Activated CD8-positive, alpha-beta T cell treated with anti-CD3 and anti-CD28 coated beads for 36 hours (primary cell): ENCODE measurements around the gene KATNA1. TPM values are rescaled to one million over a fixed set of nuclear protein-coding genes. Genes with fewer than 3 reads are reported as not detected.

Experiments used
- ATAC-seq: fragments of 200-7000 bp; cut with Tn5 transposase; one replicate; pipeline ENCODE4 v1.10.0; 2021; ENCODE audit warnings: mild to moderate bottlenecking, moderate library complexity
- CTCF ChIA-PET: fragments of 350-600 bp; sonication (Branson Sonifier 250); formaldehyde crosslinking; loops from one replicate; lab custom pipeline; 2021; ENCODE audit warnings: antibody characterized with exemption; lab: Charles Lee
- POLR2A ChIA-PET: fragments of 350-600 bp; sonication (Branson Sonifier 250); formaldehyde crosslinking; loops from one replicate; lab custom pipeline; 2021; ENCODE audit warnings: antibody characterized with exemption; lab: Charles Lee
- DNase-seq: peaks from one replicate; pipeline ENCODE4 v3.0.0-alpha.2; 2020
- H3K27ac Mint-ChIP-seq: one replicate; pipeline ENCODE4 v1.8.0; 2021; ENCODE audit warnings: mild to moderate bottlenecking, mixed read lengths
- H3K27me3 Mint-ChIP-seq: one replicate; pipeline ENCODE4 v1.8.0; 2021; ENCODE audit warnings: mixed read lengths
- H3K36me3 Mint-ChIP-seq: one replicate; pipeline ENCODE4 v1.8.0; 2021; ENCODE audit warnings: low read depth, mixed read lengths
- H3K4me1 Mint-ChIP-seq: one replicate; pipeline ENCODE4 v1.8.0; 2021; ENCODE audit warnings: low read depth, mixed read lengths
- H3K4me3 Mint-ChIP-seq: one replicate; pipeline ENCODE4 v1.8.0; 2021; ENCODE audit warnings: mild to moderate bottlenecking, moderate library complexity, mixed read lengths
- H3K9me3 Mint-ChIP-seq: one replicate; pipeline ENCODE4 v1.8.0; 2021; ENCODE audit warnings: mixed read lengths
- CTCF ChIP-seq: fragments of 200-600 bp; IDR thresholded peaks from one replicate; pipeline ENCODE4 v1.8.0; 2022; ENCODE audit warnings: antibody characterized with exemption, mild to moderate bottlenecking
- intact Hi-C: fragments of 100-400 bp; cut with micrococcal nuclease; formaldehyde crosslinking; loops from one replicate; pipeline ENCODE4 v1.10.0; 2022
- total RNA-seq, 2 experiments: library from RNA; stranded (reverse); gene quantifications; one replicate each; pipeline ENCODE4 v1.2.3, GENCODE V29; 2021

KATNA1 gene
- total RNA-seq, 2 experiments from 2014 or later = 18.8 to 19.7 TPM

GRCh38 chr6:149628875-149629510, 19.5 kb downstream of the KATNA1 start:
- POLR2A ChIA-PET = no interaction called here
- H3K27me3 Mint-ChIP-seq = no peaks in the 10 kb centered on the region
- peak; percentile 61 for ATAC-seq
- DNase-seq = no peak
- H3K27ac Mint-ChIP-seq = peak overlapping the region; percentile 70
- intact Hi-C loops = no loop called here
- no peak overlapping the region for H3K4me3 Mint-ChIP-seq
- no peaks in the 10 kb centered on the region for H3K9me3 Mint-ChIP-seq
- peaks cover 11% of the 10 kb centered on the region for H3K36me3 Mint-ChIP-seq
- CTCF ChIA-PET = interaction anchor here (0.7 kb wide), 1 partner anchor 24 kb away, joined by 3 read pairs; no protein-coding TSS in a partner anchor
- H3K4me1 Mint-ChIP-seq = peaks cover 11% of the 10 kb centered on the region
- TF ChIP-seq CTCF = no peak

GRCh38 chr6:149627672-149628071, 20.8 kb downstream of the KATNA1 start:
- Mint-ChIP-seq H3K4me1 (peaks cover 11% of the 10 kb centered on the region), H3K27me3 (no peaks in the 10 kb centered on the region), H3K4me3 (no peak overlapping the region), H3K27ac (peak overlapping the region; percentile 39), H3K36me3 (peaks cover 15% of the 10 kb centered on the region), H3K9me3 (no peaks in the 10 kb centered on the region)
- DNase-seq = no peak
- ATAC-seq = no peak
- ChIA-PET POLR2A (no interaction called here), CTCF (interaction anchor here (1.0 kb wide), 1 partner anchor 19 kb away, joined by 3 read pairs; no protein-coding TSS in a partner anchor)
- TF ChIP-seq CTCF = no peak
- intact Hi-C loops = no loop called here

- TF ChIP-seq CTCF = no peak
- peaks cover 3% of the 10 kb centered on the region for H3K9me3 Mint-ChIP-seq
- intact Hi-C loops = no loop called here
- peaks cover 3% of the 10 kb centered on the region for H3K4me1 Mint-ChIP-seq
- ChIA-PET POLR2A (interaction anchor here (0.6 kb wide), 1 partner anchor 123 kb away, joined by 3 read pairs; no protein-coding TSS in a partner anchor), CTCF (no interaction called here)
- ATAC-seq = no peak
- H3K27ac Mint-ChIP-seq = no peak overlapping the region
- no peak for DNase-seq
- no peak overlapping the region for H3K4me3 Mint-ChIP-seq
- H3K27me3 Mint-ChIP-seq = no peaks in the 10 kb centered on the region
- peaks cover 46% of the 10 kb centered on the region for H3K36me3 Mint-ChIP-seq
Measured at GRCh38 chr6:149615805-149616204, 32.7 kb downstream of the KATNA1 start.

GRCh38 chr6:149614337-149614736, 34.2 kb downstream of the KATNA1 start:
- DNase-seq (no peak), ATAC-seq (no peak)
- Mint-ChIP-seq H3K27ac (no peak overlapping the region), H3K27me3 (no peaks in the 10 kb centered on the region), H3K9me3 (peaks cover 3% of the 10 kb centered on the region), H3K4me3 (no peak overlapping the region), H3K4me1 (peaks cover 7% of the 10 kb centered on the region), H3K36me3 (peaks cover 39% of the 10 kb centered on the region)
- POLR2A ChIA-PET = no interaction called here
- CTCF ChIA-PET = interaction anchor here (2.1 kb wide), 1 partner anchor 11 kb away, joined by 6 read pairs; no protein-coding TSS in a partner anchor
- intact Hi-C loops = no loop called here
- no peak for TF ChIP-seq CTCF

GRCh38 chr6:149608381-149608982, 40.0 kb downstream of the KATNA1 start:
- TF ChIP-seq CTCF = no peak
- H3K4me3 Mint-ChIP-seq = no peak overlapping the region
- peaks cover 9% of the 10 kb centered on the region for H3K4me1 Mint-ChIP-seq
- H3K36me3 Mint-ChIP-seq = peaks cover 16% of the 10 kb centered on the region
- ATAC-seq (no peak), DNase-seq (no peak)
- no peak overlapping the region for H3K27ac Mint-ChIP-seq
- ChIA-PET CTCF (interaction anchor here (0.7 to 1.2 kb wide), 4 partner anchors 9 to 49 kb away, joined by 3 to 5 read pairs (median 3); no protein-coding TSS in a partner anchor), POLR2A (interaction anchor here (0.6 to 1.2 kb wide), 2 partner anchors 21 to 216 kb away, joined by 3 read pairs; no protein-coding TSS in a partner anchor)
- H3K9me3 Mint-ChIP-seq = peaks cover 3% of the 10 kb centered on the region
- H3K27me3 Mint-ChIP-seq = no peaks in the 10 kb centered on the region
- intact Hi-C loops = no loop called here
